Measurements from ENCODE around the gene SEPTIN12.
A peak's percentile ranks its signal among the peaks of the same experiment; 100 is the strongest.

SEPTIN12 gene

GRCh38 chr16:4787627-4788482 lies at the start of gene SEPTIN12:
Gene SEPTIN12 (minus strand): TSS chr16:4788345. CDS start chr16:4787645, 700 bp downstream.
- no peak for DNase-seq

- DNase-seq = no peak
Observed at GRCh38 chr16:4836727-4837126, 48.6 kb upstream of the SEPTIN12 start.

DNA sequence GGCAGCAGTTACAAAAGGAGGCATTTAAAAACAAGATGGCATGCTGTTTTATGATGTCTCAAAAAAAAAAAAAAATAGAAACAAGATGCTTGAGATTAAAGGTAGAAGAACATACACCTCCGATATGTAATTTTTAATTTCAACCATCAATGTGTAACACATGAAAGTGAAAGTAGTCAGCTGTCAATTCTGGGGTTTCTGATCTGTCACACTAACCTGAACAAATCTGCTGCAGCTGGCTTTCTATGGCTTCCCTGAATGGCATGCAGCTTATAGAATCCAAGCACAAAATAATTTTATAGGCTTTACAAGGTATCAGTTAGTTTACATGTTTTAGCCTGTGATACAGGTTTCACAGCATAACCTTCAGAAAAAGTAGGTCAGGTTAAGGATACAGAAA lies 45.4 kb upstream of the SEPTIN12 start:
- no peak for DNase-seq

GRCh38 chr16:4832698-4833343 lies 44.7 kb upstream of the SEPTIN12 start:
- DNase-seq = no peak

DNA sequence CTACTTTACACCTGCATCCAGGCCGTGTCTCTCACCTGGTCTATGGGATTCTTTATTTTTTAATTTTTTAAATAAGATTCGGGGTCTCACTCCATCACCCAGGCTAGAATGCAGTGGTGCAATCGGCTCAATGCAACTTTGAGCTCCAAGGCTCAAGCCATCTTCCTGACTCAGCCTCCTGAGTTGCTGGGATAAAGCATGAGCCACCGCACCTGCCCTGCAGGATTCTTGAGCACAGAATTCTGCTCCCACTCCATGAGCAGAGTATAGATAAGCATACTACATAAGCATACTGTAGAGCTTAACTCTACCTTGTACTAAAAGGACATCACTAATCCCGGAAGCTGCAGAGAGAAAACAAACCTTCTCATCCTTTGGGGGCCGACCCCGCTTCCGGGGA lies 43.5 kb upstream of the SEPTIN12 start:
- no peak for DNase-seq

DNA sequence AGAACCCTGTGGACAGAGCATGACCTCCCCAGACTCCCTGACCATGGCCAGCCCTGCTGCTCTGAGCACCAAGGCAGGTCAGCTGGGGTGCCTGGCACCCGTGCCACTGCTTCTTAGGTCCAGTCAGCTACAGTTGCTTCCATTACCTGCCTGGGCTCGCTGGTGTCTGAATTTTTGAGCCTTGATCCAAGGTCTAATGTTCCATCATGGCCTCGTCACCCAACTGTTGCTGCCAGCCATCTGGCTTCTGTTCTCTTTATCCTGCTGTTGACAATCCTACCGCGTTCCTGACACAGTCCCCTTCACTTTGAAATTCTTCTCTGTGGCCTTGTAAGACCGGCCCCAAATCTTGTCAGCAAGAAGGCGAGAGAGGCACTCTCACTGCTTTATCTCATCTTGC lies 42.3 kb upstream of the SEPTIN12 start:
- DNase-seq = no peak

DNA sequence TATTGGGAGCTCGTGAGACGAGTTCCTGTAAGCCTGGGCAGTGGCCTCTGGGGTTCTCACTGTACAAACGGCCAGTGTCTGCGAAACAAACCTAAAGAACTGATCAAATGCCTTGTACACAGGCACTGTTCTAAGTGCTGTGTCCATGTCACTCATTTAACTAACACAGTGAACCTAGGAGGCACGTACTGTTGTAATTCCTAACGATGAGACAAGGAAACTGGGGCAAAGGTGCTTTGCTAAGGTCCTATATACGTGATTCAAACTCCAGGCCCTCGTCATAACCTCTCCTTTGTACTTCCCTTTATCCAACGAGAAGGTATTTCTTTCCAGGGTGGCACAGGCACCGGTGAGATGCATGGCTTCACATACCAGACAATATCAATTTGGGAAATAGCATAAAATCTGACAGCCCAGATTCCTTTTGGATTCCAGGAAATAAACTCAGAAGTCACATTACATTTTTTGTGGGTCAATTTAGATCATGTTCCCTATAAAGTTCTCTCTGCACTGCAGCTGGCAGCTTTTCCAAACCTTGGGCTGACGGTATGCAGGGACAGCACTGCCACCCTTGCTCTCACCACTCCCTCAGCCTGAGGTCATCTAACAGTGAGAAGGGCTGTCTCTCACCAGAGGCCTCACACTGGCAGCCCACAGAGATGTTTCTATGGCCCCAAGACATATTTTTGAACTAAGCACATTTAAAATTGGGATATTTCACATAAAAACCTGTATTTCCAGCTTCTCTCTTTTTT lies 40.6 kb upstream of the SEPTIN12 start:
- DNase-seq = no peak

DNA sequence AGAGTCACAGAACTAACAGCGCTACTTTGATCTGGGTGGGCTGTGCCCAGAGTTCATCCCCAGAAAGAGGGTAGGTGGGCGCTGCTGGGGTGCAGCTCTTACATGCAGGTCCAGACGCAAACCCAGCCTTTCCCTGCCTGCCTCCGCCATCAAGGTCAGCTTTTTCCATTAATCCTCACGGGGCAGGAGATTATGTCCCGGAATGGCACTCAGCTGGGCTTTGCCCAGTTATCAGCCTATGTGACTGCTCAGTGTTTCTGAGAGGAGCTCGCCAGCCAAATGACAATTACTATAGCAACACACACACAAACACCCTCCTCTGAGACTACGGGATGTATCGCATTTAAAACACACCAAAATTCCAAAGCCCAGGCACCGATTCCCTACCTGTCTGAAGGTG lies 38.8 kb upstream of the SEPTIN12 start:
- DNase-seq = no peak

- DNase-seq = no peak
Observed at GRCh38 chr16:4826526-4826925, 38.4 kb upstream of the SEPTIN12 start.

DNA sequence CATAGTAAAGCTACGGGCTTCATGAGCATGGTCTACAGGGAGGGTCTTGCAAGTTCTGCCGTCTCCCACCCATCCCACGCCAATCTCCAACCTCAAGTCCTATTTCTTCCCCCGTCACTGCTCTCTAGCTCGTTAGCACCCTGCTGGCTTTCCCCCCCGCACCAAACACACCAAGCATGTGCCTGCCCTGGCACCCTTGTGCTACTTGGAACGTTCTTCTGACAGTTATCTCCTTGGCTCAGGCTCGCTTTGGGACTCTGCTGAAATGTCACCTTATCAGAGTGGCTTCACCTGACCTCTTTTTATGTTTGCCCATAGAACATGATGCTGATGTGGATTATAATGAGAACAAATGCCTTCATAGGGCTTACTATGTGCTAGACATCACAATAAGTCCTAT lies 37.1 kb upstream of the SEPTIN12 start:
- DNase-seq = no peak

DNA sequence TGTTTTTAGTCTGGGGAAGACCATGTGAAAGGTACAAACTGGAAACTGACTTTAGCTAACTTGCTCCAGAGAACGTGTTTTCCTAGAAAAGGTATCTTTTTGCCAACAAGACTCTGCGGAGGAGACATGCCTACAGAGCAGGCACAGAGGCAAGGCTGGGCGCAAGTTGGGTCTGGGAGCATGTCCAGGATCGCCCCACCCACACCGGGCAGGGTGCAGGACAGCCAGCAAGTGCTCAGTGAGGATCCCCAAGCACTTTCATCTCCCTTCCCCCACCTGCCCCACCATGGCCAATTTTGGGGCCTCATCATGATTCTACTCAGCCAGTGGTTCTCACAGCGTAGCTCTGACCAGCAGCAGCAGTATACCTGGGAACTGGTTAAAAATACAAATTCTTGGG lies 32.5 kb upstream of the SEPTIN12 start:
- DNase-seq = no peak

GRCh38 chr16:4814542-4815173 lies 26.5 kb upstream of the SEPTIN12 start:
- no peak for DNase-seq

DNA sequence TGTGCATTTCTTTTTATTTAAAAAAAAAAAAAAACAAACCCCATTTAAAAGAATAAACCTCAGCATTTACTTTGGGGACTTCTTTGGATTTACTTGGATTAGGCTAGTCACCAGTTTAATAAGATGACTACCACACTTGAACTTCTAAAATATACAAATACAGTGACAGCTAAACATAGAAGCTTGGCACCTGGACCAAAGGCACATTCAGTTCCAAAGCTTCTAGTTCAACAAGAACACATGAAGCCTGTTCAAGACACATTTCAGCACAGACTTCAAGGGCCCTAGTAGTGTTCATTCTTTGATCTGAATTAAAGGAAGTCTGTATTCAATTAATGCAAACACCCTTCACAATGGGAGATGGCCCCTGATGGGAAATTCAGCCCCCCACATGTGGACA lies 25.9 kb upstream of the SEPTIN12 start:
- DNase-seq = no peak

DNA sequence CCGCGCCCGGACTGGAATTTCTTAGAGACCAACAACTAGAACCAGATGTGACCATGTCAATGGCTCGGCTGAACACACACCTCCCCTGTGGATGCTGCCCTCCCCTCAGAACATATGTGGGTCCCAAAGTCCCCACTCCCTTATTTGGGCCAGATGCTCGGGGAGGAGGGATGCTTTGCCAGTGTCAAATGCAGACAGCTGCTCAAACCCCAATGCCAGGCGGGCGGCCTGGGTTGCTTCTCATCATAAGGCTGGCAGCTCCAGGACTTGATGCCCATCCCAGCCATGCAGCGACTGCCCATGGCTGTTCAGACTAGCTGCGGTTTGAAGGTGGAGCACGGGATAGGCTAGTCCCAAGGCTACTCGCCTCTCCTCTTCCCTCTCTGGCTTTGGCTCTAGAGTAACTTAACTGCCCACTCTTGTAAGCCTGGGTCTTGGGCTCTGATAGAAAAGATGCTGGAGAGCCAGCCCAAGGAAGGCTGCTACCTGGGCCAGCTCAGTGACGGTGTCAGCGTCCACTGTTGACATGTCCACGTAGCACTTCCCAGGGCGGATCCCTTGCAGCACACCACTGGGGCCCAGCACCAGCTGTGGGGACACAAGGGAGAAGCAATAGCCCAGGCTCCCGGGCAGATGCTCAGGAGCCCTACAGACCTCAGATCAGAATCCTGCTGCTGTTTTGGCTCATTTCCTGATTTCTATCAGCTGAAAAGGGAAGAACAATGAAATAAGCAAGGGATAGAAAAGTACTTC lies 25.3 kb upstream of the SEPTIN12 start:
- no peak for DNase-seq

DNA sequence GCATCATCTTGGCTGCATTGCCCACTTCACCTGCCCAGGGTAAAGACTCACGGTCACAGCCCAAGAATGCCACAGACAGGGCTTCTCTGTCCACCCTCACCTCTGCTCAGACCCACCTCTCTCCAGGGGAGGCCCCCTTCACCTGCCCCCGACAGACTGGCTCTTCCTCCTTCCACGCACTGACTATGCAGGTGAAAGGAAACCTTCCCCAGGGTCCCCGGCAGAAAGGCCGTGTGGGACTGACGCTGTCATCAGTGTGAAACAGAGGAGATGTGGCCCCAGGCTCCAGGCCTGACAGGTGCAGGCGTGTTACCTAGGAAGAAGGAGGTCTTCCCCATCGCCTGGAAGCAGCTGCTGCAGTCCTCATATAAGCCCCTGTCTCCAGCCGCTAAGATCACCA lies 23.6 kb upstream of the SEPTIN12 start:
- no peak for DNase-seq

DNA sequence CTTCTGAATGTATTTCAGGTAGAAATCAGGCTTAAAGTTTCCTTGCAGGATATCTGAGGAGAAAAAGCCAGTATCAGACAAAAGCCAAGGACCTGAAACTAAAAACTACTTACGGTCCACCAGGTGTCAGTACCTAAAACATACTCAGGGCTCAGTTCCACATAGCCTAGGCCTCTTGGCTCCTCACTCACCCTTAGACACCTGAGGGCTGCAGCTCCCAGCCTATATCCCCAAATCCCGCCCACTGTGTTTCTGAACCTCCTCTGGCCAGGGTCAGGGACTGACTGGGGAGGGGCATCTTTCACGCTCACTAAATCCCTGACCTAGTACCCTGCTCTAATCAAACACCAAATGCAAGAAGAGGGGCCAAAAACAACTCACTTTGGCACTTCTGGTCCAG lies 23.1 kb upstream of the SEPTIN12 start:
- DNase-seq = no peak

DNA sequence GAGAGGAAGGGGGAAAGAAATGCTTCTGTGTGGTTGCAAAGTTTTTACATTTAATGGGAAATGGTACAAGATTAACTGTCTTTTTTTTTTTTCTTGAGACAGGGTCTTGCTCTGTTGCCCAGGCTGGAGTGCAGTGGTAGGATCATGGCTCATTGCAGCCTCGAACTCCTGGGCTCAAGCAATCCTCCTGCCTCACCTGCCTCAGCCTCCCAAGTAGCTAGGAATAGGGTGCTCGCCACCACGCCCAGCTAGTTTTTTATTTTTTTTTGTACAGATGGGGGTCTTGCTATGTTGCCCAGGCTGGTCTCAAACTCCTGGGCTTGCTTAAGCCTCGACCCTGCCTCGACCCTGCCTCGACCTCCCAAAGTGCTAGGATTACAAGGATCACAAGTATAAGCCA lies 18.1 kb upstream of the SEPTIN12 start:
- DNase-seq = no peak

DNA sequence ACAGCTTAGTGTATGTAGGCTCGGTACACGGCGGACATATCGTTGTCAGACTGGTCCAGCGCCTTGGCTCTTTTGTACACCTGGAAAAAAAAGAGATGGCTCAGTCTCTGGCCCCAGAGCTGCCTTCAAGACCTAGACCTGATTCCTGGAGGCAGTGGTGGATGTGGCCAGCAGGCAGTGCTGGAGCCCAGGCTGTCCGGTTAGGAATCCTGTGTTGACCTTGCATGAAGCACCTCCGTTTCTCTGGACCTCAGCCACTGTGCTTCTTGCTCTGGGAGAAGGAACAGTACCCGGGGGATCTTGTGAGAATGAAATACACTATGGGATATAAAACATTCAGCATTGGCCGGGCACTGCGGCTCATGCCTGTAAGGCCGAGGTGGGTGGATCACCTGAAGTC lies 17.1 kb upstream of the SEPTIN12 start:
- DNase-seq = no peak

GRCh38 chr16:4803898-4804762 lies 16.0 kb upstream of the SEPTIN12 start:
- DNase-seq = no peak

- DNase-seq = no peak
Observed at GRCh38 chr16:4803401-4803844, 15.3 kb upstream of the SEPTIN12 start.

GRCh38 chr16:4802659-4803287 lies 14.6 kb upstream of the SEPTIN12 start:
- DNase-seq = peak; percentile 87
